Lung (tissue), 12 donors: Measurements from ENCODE around the gene USH1G. TPM values are rescaled to one million over a fixed set of nuclear protein-coding genes. Genes with fewer than 3 reads are reported as not detected.

ENCODE experiments used
- ATAC-seq: fragments of 200-7000 bp; cut with Tn5 transposase; one replicate; pipeline ENCODE4 v1.9.1; 2020; ENCODE audit warnings: moderate number of reproducible peaks; ENCODE audit not compliant: insufficient read depth, low FRiP score
- DNase-seq, 3 donors: peaks; one replicate each; pipeline ENCODE4 v3.0.0-alpha.2; 2013 to 2017
- H3K27ac ChIP-seq, 2 donors: one replicate each; pipeline ENCODE4 v1.5.1; 2013; ENCODE audit warnings: mild to moderate bottlenecking in 2 of 2, moderate library complexity in 2 of 2, control low read depth in 1 of 2, inconsistent platforms in 1 of 2, low read depth in 1 of 2, low read length in 1 of 2
- H3K27me3 ChIP-seq, 3 donors: one replicate each; pipeline ENCODE4 v1.5.1; 2013; ENCODE audit warnings: low read length in 2 of 3; ENCODE audit not compliant: control insufficient read depth in 3 of 3, insufficient read depth in 3 of 3
- H3K36me3 ChIP-seq, 4 donors: one replicate each; pipeline ENCODE4 v1.5.1; 2013; ENCODE audit warnings: low read length in 4 of 4, mild to moderate bottlenecking in 1 of 4, moderate library complexity in 1 of 4; ENCODE audit not compliant: control insufficient read depth in 4 of 4, insufficient read depth in 4 of 4
- H3K4me1 ChIP-seq, 5 donors: one replicate each; pipeline ENCODE4 v1.5.1; 2013; ENCODE audit warnings: low read length in 5 of 5, mild to moderate bottlenecking in 2 of 5, moderate library complexity in 1 of 5; ENCODE audit not compliant: control insufficient read depth in 5 of 5, insufficient read depth in 5 of 5
- H3K4me3 ChIP-seq: one replicate; pipeline ENCODE4 v1.5.1; 2013; ENCODE audit warnings: mild to moderate bottlenecking, control low read depth, moderate library complexity
- H3K9ac ChIP-seq, 2 donors: one replicate each; pipeline ENCODE4 v1.5.1; 2013; ENCODE audit warnings: low read length in 2 of 2, control low read depth in 1 of 2; ENCODE audit not compliant: insufficient read depth in 1 of 2
- H3K9me3 ChIP-seq, 4 donors: one replicate each; pipeline ENCODE4 v1.5.1; 2013; ENCODE audit warnings: low read length in 3 of 4, mild to moderate bottlenecking in 1 of 4, moderate library complexity in 1 of 4; ENCODE audit not compliant: control insufficient read depth in 4 of 4, insufficient read depth in 3 of 4
- CTCF ChIP-seq: IDR thresholded peaks from 2 replicates; pipeline ENCODE4 v1.5.1; 2012; ENCODE audit warnings: mild to moderate bottlenecking; ENCODE audit errors: control extremely low read depth, extremely low read depth
- WGBS, 2 donors: extraction: QIAGEN DNeasy Blood & Tissue Kit; methylation state at CpG; one replicate each; pipeline ENCODE4 v1.1.7; 2013; 5-methylcytosine and 5-hydroxymethylcytosine counted together
- polyA plus RNA-seq, 2 donors: library from polyadenylated mRNA; stranded (reverse); fragments of 200-250 nt; gene quantifications; one replicate each; pipeline ENCODE4 v1.2.1, GENCODE V29; 2013
- total RNA-seq, 2 donors: library from RNA; depleted of rRNA in 1 of 2; stranded (reverse); fragments of >200 nt in 1 of 2; gene quantifications; one replicate each; pipeline ENCODE4 v1.2.1, GENCODE V29; 2014 to 2021
- donor health status: control.
- donor health status: control.
- donor health status: Bipolar disorder and iron deficiency.
- donor health status: healthy.
- donor health status: DM: yes; HTN: yes; CAD: no.

Gene USH1G
- total and polyA plus RNA-seq, 4 donors = 0.01 TPM; not detected in 3

DNA sequence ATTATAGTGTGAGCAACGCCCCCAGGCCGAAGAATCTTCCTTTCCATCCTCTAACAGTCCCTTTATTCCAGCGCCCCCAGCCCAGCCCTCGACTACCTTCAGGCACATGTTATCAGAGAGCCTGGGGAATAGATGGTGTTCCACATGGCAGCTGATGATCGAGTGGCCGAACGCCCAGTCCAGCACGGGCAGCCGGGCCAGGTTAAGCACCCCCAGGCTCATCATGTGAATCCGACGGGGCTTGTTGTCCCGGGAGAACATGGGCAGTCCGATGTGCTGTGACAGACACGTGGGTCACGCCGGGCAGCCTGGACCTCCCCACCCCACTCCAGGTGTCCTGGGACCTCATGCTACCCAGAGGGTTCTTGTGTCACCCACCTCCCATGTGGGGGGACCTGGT, 43.7 kb downstream of the USH1G start:
- peaks cover 0 to 3% (median 0%) of the 10 kb centered on the region in 3 donors for H3K27me3 ChIP-seq
- H3K4me3 ChIP-seq = no peak overlapping the region
- TF ChIP-seq CTCF = no peak
- ATAC-seq (no peak), DNase-seq (no peak)
- 90 to 95% methylated on average over 16 of the region's 16 CpGs for WGBS, 2 donors
- no peaks in the 10 kb centered on the region for H3K9me3 ChIP-seq
- no peak overlapping the region for H3K27ac ChIP-seq
- peaks cover 0 to 4% (median 0%) of the 10 kb centered on the region in 5 donors for H3K4me1 ChIP-seq
- H3K9ac ChIP-seq = no peak overlapping the region
- no peaks in the 10 kb centered on the region for H3K36me3 ChIP-seq

- no peak for TF ChIP-seq CTCF
- DNase-seq (no peak), ATAC-seq (no peak)
- WGBS, 2 donors = 81 to 82% methylated on average over 2 of the region's 2 CpGs
- Histone ChIP-seq H3K4me1 (peaks cover 0 to 9% (median 0%) of the 10 kb centered on the region in 5 donors), H3K4me3 (no peak overlapping the region), H3K27ac (no peak overlapping the region), H3K9me3 (no peaks in the 10 kb centered on the region), H3K36me3 (no peaks in the 10 kb centered on the region), H3K27me3 (peaks cover 0 to 3% (median 0%) of the 10 kb centered on the region in 3 donors), H3K9ac (no peak overlapping the region)
Measured at GRCh38 chr17:74878658-74879057, 44.4 kb downstream of the USH1G start.

DNA sequence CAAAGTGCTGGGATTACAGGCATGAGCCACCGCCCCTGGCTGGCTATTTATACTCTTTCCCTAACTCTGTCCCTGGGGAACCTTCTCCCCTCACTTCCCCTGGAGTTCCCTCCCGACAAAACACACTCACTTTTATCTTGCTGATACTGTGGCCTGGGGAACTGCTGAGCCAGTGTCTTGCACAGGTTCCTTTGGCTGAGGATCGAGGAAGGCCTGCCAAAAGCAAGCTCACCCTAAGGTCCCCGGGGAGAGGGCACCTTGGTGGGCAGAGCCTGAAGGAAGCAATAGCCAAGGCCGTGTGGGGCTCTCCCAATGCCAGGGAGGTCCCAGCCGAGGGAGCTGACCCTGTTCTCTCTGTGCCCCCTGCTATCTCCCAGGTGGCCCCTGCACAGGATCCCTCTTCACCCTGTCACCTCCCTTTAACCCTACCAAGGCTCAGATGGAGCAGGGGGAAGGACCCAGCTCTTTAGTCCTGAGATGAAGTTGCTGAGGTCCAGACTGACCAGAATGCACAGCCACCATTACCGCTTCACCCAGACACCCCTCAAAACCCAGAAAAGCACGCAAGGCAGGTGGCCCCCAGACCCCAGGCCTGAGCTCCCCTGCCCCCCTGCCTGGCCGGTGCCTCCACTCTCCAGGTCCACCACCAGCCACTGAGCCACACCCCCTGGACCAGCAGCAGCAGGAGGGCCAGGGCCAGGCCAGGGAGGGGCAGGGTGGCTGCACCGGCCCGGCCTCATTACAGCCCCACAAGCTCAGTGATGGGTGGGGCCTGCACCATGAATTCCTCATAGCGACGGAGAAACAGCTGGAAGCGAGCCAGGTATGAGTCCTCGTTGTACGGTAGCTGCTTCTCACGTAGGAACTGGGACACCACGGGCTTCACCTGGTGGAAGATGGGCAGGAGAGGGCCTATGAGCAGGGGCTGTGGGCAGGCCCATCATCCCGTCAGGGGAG, 45.2 kb downstream of the USH1G start:
- Histone ChIP-seq H3K27me3 (peaks cover 0 to 3% (median 0%) of the 10 kb centered on the region in 3 donors), H3K9me3 (no peaks in the 10 kb centered on the region), H3K4me1 (peaks cover 0 to 11% (median 0%) of the 10 kb centered on the region in 5 donors), H3K4me3 (no peak overlapping the region), H3K27ac (no peak overlapping the region), H3K9ac (no peak overlapping the region), H3K36me3 (no peaks in the 10 kb centered on the region)
- WGBS, 2 donors = 50 to 79% methylated on average over 19 of the region's 19 CpGs
- DNase-seq = peak in 1 of 3 donors; percentile 20
- no peak for TF ChIP-seq CTCF
- no peak for ATAC-seq
